Activated CD4-positive, alpha-beta memory T cell treated with anti-CD3 and anti-CD28 coated beads for 36 hours (primary cell): ENCODE results near the gene MTA1. TPM values are rescaled to one million over a fixed set of nuclear protein-coding genes. Genes with fewer than 3 reads are reported as not detected.

Experiments
- CTCF ChIA-PET: fragments of 350-600 bp; sonication (Branson Sonifier 250); formaldehyde crosslinking; loops from one replicate; lab custom pipeline; 2021; ENCODE audit warnings: antibody characterized with exemption, inconsistent platforms; lab: Charles Lee
- POLR2A ChIA-PET: fragments of 350-600 bp; sonication (Branson Sonifier 250); formaldehyde crosslinking; loops from one replicate; lab custom pipeline; 2021; ENCODE audit warnings: antibody characterized with exemption; lab: Charles Lee
- DNase-seq: peaks from one replicate; pipeline ENCODE4 v3.0.0-alpha.2; 2020
- H3K27ac Mint-ChIP-seq: one replicate; pipeline ENCODE4 v1.8.0; 2021; ENCODE audit warnings: mixed read lengths
- H3K27me3 Mint-ChIP-seq: one replicate; pipeline ENCODE4 v1.8.0; 2021; ENCODE audit warnings: mixed read lengths
- H3K36me3 Mint-ChIP-seq: one replicate; pipeline ENCODE4 v1.8.0; 2021; ENCODE audit warnings: mixed read lengths
- H3K4me1 Mint-ChIP-seq: one replicate; pipeline ENCODE4 v1.8.0; 2021; ENCODE audit warnings: low read depth, mixed read lengths
- H3K4me3 Mint-ChIP-seq: one replicate; pipeline ENCODE4 v1.8.0; 2021; ENCODE audit warnings: mild to moderate bottlenecking, mixed read lengths
- H3K9me3 Mint-ChIP-seq: one replicate; pipeline ENCODE4 v1.8.0; 2021; ENCODE audit warnings: mixed read lengths
- intact Hi-C: fragments of 100-400 bp; cut with micrococcal nuclease; formaldehyde crosslinking; loops from one replicate; pipeline ENCODE4 v1.15.1; 2023
- total RNA-seq, 2 experiments: library from RNA; stranded (reverse); gene quantifications; one replicate each; pipeline ENCODE4 v1.2.3, GENCODE V29; 2021

Gene MTA1
- total RNA-seq, 2 experiments from 2014 or later = 107 to 109 TPM

DNA sequence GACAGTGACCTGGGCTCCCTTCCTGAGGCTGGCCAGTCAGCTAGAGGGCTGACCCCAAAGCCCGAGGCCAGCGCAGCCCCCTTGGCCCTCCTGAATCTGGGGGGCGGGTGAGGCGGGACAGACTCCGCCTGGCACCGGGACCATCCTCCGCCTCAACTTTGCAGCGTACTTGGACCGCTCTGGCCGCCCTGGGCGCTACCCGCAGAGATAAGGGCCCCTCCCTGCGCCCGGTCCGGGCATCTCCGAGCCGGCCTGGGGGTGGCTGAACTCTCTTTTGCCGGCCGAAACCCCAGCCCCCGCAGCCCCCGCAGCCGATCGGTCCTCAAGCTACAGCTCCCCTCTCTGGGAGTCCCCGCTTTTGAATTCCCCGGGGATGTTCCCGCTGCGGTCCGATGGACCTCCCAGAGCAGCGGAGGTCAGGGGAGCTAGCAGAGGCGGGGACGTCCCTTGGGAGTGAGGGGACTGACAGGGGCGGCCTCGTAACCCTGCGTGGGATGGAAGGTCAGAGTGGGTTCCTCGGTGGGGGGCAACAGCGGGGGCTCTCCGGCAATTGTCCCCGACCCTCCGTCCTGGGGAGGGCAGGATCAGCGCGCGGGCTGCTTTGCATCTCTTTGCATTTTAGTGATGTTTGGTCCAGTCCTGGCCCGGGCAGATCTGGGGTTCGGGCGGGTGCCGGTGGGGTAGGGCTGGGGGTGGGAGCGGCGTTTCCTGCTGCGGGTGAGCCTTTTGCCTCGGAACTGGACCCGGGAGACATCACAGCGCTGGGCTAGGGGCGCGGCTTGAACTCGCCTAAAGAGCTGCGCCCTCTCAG lies 66.7 kb downstream of the MTA1 start, which contains the start of gene CRIP1:
Gene CRIP1, plus strand, starts transcription at position 724 of the 811 bp plus-strand sequence. CDS start 374 bp downstream, outside the sequence.
- no peak for DNase-seq
- intact Hi-C loops = no loop called here
- Mint-ChIP-seq H3K27ac (peak within 1 kb of the TSS; percentile 75), H3K4me1 (peaks cover 47% of the 10 kb centered on the region), H3K27me3 (no peaks in the 10 kb centered on the region), H3K36me3 (peaks cover 2% of the 10 kb centered on the region), H3K9me3 (no peaks in the 10 kb centered on the region), H3K4me3 (peak within 1 kb of the TSS; percentile 80)
- POLR2A ChIA-PET = no interaction called here
- CTCF ChIA-PET = interaction anchor here (0.6 to 1.1 kb wide), 3 partner anchors 38 to 116 kb away, joined by 3 to 4 read pairs (median 3); no protein-coding TSS in a partner anchor

DNA sequence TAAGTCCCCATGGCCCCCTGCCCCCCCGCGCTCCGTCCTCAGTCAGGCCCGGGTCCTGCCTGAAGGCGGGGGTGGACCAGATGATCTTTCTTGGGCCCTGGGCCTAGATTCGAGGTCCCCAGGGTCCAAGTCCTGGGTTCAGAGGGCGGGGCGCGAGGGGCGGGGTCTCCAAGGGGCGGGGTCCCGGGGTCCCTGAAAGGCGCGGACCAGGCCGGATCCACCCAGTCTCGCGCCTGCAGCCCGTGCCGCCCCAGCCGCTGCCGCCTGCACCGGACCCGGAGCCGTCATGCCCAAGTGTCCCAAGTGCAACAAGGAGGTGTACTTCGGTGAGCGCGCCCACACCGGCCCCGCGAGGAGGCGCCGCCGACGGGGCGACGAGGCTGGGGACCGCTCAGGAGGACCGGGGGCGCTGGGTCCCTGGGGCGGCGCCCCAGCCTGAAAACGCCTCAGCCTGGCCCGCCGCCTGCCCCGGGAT lies 67.4 kb downstream of the MTA1 start:
- CTCF ChIA-PET = no interaction called here
- peak overlapping the region; percentile 75 for H3K27ac Mint-ChIP-seq
- peak overlapping the region; percentile 80 for H3K4me3 Mint-ChIP-seq
- no peaks in the 10 kb centered on the region for H3K27me3 Mint-ChIP-seq
- intact Hi-C loops = no loop called here
- H3K9me3 Mint-ChIP-seq = no peaks in the 10 kb centered on the region
- H3K4me1 Mint-ChIP-seq = peaks cover 46% of the 10 kb centered on the region
- POLR2A ChIA-PET = no interaction called here
- peak; percentile 70 for DNase-seq
- H3K36me3 Mint-ChIP-seq = peaks cover 2% of the 10 kb centered on the region

DNA sequence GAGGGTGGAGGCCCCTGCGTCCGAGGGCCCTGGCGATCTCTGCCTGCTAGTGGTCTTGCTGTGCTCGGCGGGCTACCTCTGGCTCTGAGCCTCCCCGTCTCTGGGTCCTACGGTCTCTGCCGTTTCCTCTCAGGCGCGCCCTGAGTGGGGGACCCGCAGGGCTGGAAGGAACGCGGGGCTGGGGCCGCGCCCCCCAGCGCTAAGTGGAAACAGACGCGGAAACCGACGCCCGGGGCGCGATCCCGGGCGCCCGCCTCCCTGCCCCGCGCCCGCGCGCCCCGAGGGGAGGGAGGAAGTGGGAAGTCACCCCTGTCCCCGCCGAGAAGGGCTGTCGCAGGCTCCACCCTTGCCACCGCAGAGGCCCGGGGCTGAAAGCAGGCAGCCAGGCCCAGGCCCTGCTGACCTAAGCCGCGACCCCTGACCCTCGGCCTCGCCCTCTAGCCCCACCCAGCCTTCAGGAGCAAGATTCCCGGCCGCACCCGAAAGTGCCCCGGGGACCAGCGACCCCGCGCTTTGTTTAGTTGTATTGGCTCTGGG lies 67.9 kb downstream of the MTA1 start:
- peaks cover 43% of the 10 kb centered on the region for H3K4me1 Mint-ChIP-seq
- ChIA-PET POLR2A (no interaction called here), CTCF (interaction anchor here (3.6 kb wide), 1 partner anchor 116 kb away, joined by 138 read pairs; no protein-coding TSS in a partner anchor)
- H3K27ac Mint-ChIP-seq = peak overlapping the region; percentile 75
- H3K36me3 Mint-ChIP-seq = peaks cover 2% of the 10 kb centered on the region
- intact Hi-C loops = no loop called here
- peak; percentile 78 for DNase-seq
- no peaks in the 10 kb centered on the region for H3K27me3 Mint-ChIP-seq
- peak overlapping the region; percentile 80 for H3K4me3 Mint-ChIP-seq
- H3K9me3 Mint-ChIP-seq = no peaks in the 10 kb centered on the region

DNA sequence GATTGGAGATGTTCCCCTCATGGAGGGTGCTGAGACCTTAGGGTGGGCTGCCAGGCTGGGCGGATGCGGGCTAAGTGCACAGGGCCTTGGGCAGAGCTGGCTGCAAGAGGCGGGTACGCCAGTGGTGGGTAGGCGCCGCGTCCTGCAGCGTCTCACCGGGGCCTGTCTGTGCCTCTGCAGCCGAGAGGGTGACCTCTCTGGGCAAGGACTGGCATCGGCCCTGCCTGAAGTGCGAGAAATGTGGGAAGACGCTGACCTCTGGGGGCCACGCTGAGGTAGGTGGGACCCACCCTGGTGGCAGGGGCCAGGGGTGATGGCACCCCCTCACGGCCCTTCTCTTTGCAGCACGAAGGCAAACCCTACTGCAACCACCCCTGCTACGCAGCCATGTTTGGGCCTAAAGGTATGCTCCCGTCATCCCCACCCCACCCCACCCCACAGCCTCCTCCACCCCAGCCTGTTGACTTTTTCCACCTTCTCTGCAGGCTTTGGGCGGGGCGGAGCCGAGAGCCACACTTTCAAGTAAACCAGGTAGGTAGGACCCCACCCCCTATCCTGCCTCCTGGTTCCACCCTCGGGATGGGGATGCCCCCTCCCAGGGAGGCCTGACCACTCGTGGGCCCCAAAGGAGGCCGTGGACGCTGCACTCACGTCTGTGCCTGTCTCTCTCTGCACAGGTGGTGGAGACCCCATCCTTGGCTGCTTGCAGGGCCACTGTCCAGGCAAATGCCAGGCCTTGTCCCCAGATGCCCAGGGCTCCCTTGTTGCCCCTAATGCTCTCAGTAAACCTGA lies 68.6 kb downstream of the MTA1 start:
- DNase-seq = peak; percentile 52
- Mint-ChIP-seq H3K4me1 (peaks cover 36% of the 10 kb centered on the region), H3K27me3 (no peaks in the 10 kb centered on the region), H3K9me3 (no peaks in the 10 kb centered on the region), H3K36me3 (peaks cover 2% of the 10 kb centered on the region), H3K27ac (peak overlapping the region; percentile 75), H3K4me3 (peak overlapping the region; percentile 80)
- intact Hi-C loops = no loop called here
- ChIA-PET POLR2A (interaction anchor here (4.9 kb wide), 1 partner anchor 7 kb away, joined by 55 read pairs; no protein-coding TSS in a partner anchor), CTCF (interaction anchor here (3.4 to 4.5 kb wide), 3 partner anchors 7 to 117 kb away, joined by 23 to 177 read pairs (median 138); no protein-coding TSS in a partner anchor)

DNA sequence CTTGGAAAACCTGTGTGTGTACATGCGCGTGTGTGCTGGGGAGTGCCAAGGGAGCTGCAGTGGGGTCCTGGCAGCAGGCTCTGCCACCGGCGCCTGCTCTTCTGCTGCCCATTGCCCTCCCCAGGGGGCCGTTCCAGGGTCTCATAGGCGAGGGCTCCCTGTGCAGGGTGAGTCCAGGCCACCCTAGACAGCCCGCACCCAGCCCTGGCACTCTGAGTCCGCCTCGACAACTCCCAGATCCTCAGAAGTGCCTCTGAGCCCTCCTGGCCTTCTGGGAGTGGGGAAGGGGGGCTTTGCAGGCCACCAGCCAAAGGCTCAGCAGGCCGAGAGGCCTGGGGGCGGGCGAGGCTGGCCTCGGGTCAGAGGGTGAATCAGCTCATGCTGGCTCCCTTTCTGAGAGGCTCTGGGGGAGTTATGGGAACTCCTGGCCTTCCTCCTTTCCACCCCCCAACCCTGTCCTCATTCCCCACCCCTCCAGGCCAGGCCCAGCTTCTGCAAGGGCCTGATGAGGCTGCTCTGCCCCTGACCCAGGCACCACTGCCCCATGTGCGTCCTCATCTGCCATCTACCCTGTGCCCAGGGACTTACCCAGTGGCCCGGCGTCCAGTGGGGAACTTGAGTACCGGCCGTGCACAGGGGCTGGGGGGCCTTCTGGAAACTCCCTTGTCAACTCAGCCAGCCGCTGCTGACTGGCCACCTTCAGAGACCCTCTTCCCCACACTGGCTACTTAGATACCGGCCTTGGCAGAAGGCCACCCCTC lies 69.3 kb downstream of the MTA1 start:
- DNase-seq = no peak
- intact Hi-C loops = no loop called here
- peak overlapping the region; percentile 80 for H3K4me3 Mint-ChIP-seq
- peaks cover 2% of the 10 kb centered on the region for H3K36me3 Mint-ChIP-seq
- H3K9me3 Mint-ChIP-seq = no peaks in the 10 kb centered on the region
- H3K4me1 Mint-ChIP-seq = peaks cover 36% of the 10 kb centered on the region
- ChIA-PET POLR2A (interaction anchor here (1.0 to 4.9 kb wide), 5 partner anchors 7 to 118 kb away, joined by 4 to 55 read pairs (median 10); no protein-coding TSS in a partner anchor), CTCF (interaction anchor here (0.8 to 4.5 kb wide), 19 partner anchors 7 to 196 kb away, joined by 3 to 177 read pairs (median 8); partner anchors contain the start of genes BRF1 and TEX22)
- H3K27me3 Mint-ChIP-seq = no peaks in the 10 kb centered on the region
- H3K27ac Mint-ChIP-seq = peak overlapping the region; percentile 87

DNA sequence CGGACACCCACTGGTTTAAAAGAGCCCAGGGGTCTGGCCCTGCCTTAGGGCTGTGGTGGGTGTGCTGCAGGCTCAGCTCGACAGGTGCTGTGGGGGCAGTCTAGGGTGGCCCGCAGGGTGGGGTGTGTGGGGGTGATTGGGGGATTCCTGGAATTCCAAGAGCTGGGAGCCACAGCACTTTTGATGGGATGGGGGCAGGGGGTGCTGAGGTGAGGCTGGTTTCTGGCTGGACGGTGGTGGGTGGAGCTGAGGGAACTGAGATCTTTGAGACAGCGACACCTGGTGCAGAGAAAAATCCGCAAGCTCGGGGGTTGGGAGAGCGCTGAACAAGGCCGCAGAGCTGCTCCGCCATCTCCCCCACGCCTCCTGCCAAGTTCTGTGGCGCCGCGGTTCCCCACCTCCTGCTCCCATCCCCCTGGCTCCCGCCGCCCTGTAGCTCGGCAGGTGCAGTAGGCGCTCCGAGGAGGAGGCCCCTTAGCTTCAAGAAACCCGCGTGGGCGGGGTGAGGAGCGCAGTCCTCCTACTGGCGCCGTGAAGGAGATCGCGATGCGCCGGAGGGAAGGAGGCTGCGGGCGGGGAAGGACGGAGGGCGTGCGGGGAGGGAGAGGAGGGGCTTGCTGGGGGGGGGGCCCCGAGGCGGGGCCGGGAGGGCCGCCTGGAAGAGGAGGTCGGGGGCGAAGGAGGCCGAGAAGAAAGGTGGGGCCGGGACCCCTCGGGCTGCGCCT lies 70.1 kb downstream of the MTA1 start:
- intact Hi-C loops = loop anchor here (1.0 to 5.0 kb wide), 7 partner anchors 13 to 737 kb away; partner anchors contain the start of genes BRF1, CDCA4, GPR132 and MTA1
- Mint-ChIP-seq H3K9me3 (no peaks in the 10 kb centered on the region), H3K4me1 (peaks cover 29% of the 10 kb centered on the region), H3K36me3 (peaks cover 2% of the 10 kb centered on the region), H3K4me3 (peak overlapping the region; percentile 80), H3K27ac (peak overlapping the region; percentile 87), H3K27me3 (no peaks in the 10 kb centered on the region)
- ChIA-PET CTCF (interaction anchor here (0.8 to 4.5 kb wide), 21 partner anchors 8 to 197 kb away, joined by 3 to 177 read pairs (median 8); partner anchors contain the start of genes BRF1 and TEX22), POLR2A (interaction anchor here (0.9 to 4.9 kb wide), 6 partner anchors 8 to 175 kb away, joined by 3 to 55 read pairs (median 7); partner anchors contain the start of gene PACS2)
- peak; percentile 93 for DNase-seq

DNA sequence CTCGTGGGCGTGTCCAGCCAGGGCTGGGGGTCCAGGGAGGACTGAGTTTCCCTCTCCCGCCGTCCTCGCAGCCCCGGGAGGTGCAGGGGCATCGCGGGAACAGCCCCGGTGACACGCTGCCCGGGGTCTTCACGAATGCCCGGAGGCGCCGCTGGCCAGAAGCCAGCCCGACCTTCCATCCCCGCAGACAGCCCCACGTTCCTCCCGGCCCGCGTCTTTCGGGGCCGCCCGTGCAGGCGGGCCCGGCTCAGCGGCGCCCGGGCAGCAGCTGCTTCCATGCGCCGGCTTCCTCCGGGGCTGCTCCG lies 70.6 kb downstream of the MTA1 start:
- no peaks in the 10 kb centered on the region for H3K27me3 Mint-ChIP-seq

DNA sequence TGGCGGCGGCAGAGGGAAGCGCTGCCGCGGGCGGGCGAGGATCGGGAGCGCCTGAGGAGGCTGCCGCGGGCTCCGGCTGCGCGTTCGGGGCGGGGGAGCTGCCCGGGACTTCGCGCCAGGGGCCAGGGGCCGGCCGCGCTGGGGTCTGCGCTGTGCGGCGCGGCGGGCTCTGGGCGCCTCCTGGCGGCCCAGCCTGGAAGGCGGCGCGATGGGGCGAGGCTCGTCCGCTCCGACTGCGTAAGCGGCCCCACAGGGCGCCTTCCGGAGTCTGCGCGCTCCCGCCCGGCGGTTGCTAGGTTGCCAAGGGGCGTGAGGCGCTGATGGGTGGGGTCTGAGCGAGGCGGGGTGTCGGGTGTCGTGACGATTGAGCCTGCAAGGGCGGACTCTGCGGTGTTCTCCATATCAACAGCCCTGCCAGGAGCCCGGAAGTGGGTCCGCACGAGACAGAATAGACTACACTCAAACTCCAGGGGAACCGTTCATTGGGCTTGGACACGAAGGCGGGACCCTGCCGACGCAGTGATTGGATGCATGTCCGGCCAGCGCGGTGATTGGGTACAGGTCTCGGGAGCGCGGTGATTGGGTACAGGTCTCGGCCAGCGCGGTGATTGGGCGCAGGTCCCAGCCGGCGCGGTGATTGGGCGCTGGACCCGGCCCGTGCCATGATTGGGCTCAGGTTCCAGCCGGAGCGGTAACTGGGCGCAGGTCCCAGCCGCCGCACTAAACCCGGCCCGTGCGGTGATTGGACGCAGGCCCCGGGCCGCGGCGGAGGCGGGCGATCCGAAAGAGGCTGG lies 71.1 kb downstream of the MTA1 start, which contains the start of gene TEDC1:
Gene TEDC1, plus strand, starts transcription at position 675 of the 794 bp plus-strand sequence. CDS start 130 bp downstream, outside the sequence.
- peak within 1 kb of the TSS; percentile 82 for H3K4me3 Mint-ChIP-seq
- H3K27ac Mint-ChIP-seq = peak within 1 kb of the TSS; percentile 91
- POLR2A ChIA-PET = interaction anchor here (0.9 to 4.9 kb wide), 5 partner anchors 9 to 176 kb away, joined by 3 to 55 read pairs (median 10); partner anchors contain the start of gene PACS2
- H3K36me3 Mint-ChIP-seq = peaks cover 2% of the 10 kb centered on the region
- intact Hi-C loops = loop anchor here (1.0 to 5.0 kb wide), 11 partner anchors 8 to 738 kb away; partner anchors contain the start of genes BRF1, CDCA4, GPR132 and MTA1
- no peaks in the 10 kb centered on the region for H3K9me3 Mint-ChIP-seq
- DNase-seq = peak; percentile 100
- H3K4me1 Mint-ChIP-seq = peaks cover 20% of the 10 kb centered on the region
- no peaks in the 10 kb centered on the region for H3K27me3 Mint-ChIP-seq
- CTCF ChIA-PET = interaction anchor here (1.0 to 4.5 kb wide), 19 partner anchors 9 to 198 kb away, joined by 3 to 177 read pairs (median 9); partner anchors contain the start of gene TEX22

More for the DNA sequence above, 70.6 kb downstream of the MTA1 start:
- Mint-ChIP-seq H3K36me3 (peaks cover 2% of the 10 kb centered on the region), H3K4me3 (peak overlapping the region; percentile 80), H3K9me3 (no peaks in the 10 kb centered on the region), H3K4me1 (peaks cover 25% of the 10 kb centered on the region), H3K27ac (no peak overlapping the region)
- CTCF ChIA-PET = interaction anchor here (0.8 to 4.5 kb wide), 21 partner anchors 9 to 197 kb away, joined by 3 to 177 read pairs (median 8); partner anchors contain the start of genes BRF1 and TEX22
- POLR2A ChIA-PET = interaction anchor here (0.9 to 4.9 kb wide), 6 partner anchors 9 to 175 kb away, joined by 3 to 55 read pairs (median 7); partner anchors contain the start of gene PACS2
- intact Hi-C loops = loop anchor here (1.0 to 5.0 kb wide), 7 partner anchors 13 to 737 kb away; partner anchors contain the start of genes BRF1, CDCA4, GPR132 and MTA1
- no peak for DNase-seq

DNA sequence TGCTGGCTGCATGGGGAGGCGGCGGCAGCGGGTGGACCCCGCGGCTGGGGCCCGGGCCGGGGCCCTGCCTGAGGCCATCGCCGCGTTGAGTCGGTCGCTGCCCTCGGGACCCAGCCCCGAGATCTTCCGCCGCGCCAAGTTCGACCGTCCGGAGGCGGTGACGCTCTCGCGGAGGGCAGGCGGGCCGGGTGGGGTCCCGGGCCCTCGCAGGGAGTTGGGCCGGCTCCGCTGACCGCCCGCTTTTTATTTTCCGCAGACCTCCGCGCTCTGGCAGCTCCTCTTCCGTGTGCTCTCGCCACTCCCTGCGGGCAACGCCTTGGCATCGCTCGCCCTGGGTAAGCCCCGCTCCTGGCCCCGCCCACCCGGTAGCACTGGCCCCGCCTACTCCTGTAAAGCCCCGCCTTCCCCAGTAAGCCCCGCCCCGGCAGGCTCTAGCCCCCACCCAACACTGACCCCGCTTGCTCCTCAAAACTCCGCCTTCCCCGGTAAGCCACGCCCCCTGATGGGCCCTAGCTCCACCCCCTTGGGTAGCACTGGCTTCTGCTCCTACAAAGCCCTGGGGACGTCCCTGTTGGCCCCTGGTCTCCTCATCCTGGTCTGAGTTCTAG lies 71.8 kb downstream of the MTA1 start:
- Mint-ChIP-seq H3K36me3 (peaks cover 2% of the 10 kb centered on the region), H3K4me1 (peaks cover 16% of the 10 kb centered on the region), H3K4me3 (peak overlapping the region; percentile 82), H3K27me3 (no peaks in the 10 kb centered on the region), H3K9me3 (no peaks in the 10 kb centered on the region), H3K27ac (peak overlapping the region; percentile 91)
- DNase-seq = peak; percentile 96
- intact Hi-C loops = loop anchor here (1.0 to 5.0 kb wide), 9 partner anchors 9 to 739 kb away; partner anchors contain the start of genes CDCA4, GPR132, MTA1 and PACS2
- POLR2A ChIA-PET = interaction anchor here (0.7 to 4.9 kb wide), 8 partner anchors 10 to 94 kb away, joined by 3 to 55 read pairs (median 3); partner anchors contain the start of gene TEX22
- CTCF ChIA-PET = interaction anchor here (0.7 to 4.5 kb wide), 5 partner anchors 10 to 121 kb away, joined by 3 to 177 read pairs (median 15); no protein-coding TSS in a partner anchor
